GM18951 (cell line): ENCODE results near the gene FRRS1.

Source experiments
- POLR2A ChIP-seq: IDR thresholded peaks from 4 replicates; pipeline ENCODE4 v1.6.1; 2011; ENCODE audit warnings: mild to moderate bottlenecking; ENCODE audit not compliant: insufficient read length, insufficient read depth; ENCODE audit errors: extremely low read depth
- in situ Hi-C: fragments of 300-500 bp; cut with MboI; formaldehyde crosslinking; loops from one replicate; pipeline ENCODE4 v1.12.0; 2022; ENCODE audit warnings: low sequenced_read_pairs, mixed read lengths, inconsistent platforms; ENCODE audit not compliant: unreplicated experiment

The FRRS1 gene

DNA sequence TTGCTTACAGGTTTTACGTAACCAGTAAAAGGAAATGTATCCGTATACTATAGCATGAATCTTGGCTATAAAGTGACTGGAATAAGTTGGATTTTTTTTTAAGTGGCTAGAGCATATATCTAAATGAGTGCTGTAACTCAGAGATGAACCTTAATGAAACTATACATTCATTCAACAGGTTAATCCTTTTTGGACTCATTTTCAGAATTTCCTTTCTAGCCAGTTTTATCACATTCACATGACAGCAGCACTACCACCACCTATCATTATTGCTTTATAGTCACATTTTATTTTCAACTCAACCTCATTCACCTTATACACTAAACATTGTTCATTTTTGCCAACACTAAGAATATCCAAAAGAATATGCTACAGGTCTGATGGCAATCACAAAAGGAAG lies 30.6 kb downstream of the FRRS1 start:
- in situ Hi-C loops, result no loop called here
- TF ChIP-seq POLR2A, result no peak

- TF ChIP-seq POLR2A, result no peak
- in situ Hi-C loops, result no loop called here
These were observed 35.1 kb downstream of the FRRS1 start for GRCh38 chr1:99731384-99731783.

GRCh38 chr1:99728494-99729235 lies 37.8 kb downstream of the FRRS1 start:
- no peak for TF ChIP-seq POLR2A
- in situ Hi-C loops, result no loop called here

DNA sequence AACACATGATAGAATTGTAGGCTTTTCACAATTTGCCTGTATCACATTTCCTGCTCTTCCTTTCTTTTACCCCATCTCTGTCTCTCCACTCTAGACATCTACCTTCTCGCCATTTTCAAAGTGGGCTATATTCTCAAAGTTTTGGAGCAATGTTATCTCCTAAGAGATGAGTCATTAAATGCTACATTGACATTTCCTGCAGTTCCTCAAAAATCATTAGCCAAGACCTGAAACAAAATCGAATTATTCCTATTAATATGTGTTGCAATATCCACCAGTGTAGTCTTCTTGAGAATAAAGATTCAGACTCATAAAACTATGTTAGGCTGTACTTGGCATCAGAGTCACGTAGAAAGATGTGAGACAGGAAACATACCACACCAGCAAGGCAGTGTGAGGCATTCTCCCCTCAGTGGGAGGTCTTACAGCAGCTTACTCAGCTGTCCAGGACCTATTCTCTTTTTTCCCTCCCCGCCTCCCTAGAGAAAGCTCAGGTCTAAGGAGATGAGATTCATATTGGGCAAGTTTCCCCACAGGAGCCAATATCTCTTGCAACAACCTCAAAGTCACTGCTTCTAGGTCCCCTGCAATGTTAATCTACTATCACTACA lies 38.8 kb downstream of the FRRS1 start:
- no peak for TF ChIP-seq POLR2A
- in situ Hi-C loops, result no loop called here

- in situ Hi-C loops, result no loop called here
- TF ChIP-seq POLR2A, result no peak
These were observed 39.6 kb downstream of the FRRS1 start for GRCh38 chr1:99726818-99727217.

DNA sequence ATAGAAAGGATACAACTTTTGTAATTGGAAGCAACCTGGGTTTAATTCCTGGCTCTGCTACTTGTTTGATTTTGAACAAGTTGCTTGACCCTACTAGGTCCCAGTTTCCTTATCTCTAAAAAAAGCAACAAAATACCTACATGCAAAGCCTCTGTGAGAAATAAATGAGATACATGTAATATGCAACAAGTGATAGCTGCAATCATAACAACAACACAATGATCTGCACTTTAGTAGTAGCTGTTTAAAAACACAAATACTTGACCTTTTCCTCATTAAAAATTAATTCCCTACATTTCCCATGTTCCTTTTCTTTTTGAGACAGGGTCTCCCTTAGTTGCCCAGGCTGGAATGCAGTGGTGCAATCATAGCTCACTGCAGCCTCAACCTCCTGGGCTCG lies 40.0 kb downstream of the FRRS1 start:
- no peak for TF ChIP-seq POLR2A
- in situ Hi-C loops, result no loop called here

- in situ Hi-C loops, result no loop called here
- TF ChIP-seq POLR2A, result no peak
These were observed 40.4 kb downstream of the FRRS1 start for GRCh38 chr1:99725996-99726395.

DNA sequence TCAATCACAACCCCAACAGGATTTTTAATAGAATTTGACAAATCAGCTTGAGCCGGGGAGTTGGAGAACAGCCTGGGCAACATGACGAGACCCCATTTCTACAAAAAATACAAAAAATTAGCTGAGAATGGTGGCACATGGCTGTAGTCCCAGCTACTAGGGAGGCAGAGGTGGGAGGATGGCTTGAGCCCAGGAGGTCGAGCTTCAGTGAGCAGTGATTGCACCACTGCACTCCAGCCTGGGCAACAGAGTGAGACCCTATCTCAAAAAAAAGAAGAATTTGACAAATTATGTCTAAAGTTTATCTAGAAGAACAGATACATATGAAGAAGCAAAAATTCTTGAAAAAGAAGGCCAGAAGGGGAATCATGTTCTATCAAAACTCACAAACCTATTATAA lies 43.2 kb downstream of the FRRS1 start:
- in situ Hi-C loops, result loop anchor here (25.0 kb wide), 1 partner anchor 536 kb away; no protein-coding TSS in a partner anchor
- TF ChIP-seq POLR2A, result no peak

GRCh38 chr1:99717005-99717404 lies 49.4 kb downstream of the FRRS1 start:
- TF ChIP-seq POLR2A, result no peak
- in situ Hi-C loops, result loop anchor here (25.0 kb wide), 1 partner anchor 530 kb away; no protein-coding TSS in a partner anchor

DNA sequence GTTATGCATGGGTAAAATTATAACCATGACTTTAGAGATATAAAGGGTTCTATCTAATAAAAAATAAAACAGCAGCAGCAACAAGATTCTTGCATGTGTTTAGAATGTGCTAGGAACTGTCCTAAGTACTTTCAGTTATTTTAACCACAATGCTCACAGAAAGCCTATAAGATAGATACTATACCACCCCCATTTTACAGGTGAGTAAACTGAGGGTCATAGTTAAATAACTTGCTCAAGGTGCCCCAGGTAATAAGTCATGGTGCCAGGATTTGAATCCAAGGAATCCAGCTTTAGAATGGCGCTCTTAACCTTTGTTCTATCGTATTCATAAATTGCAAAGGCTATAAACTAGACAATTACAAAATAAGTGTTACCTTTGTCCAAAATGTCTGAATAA lies 53.4 kb downstream of the FRRS1 start:
- TF ChIP-seq POLR2A, result no peak
- in situ Hi-C loops, result loop anchor here (25.0 kb wide), 1 partner anchor 526 kb away; no protein-coding TSS in a partner anchor

GRCh38 chr1:99710994-99711393 lies 55.4 kb downstream of the FRRS1 start:
- in situ Hi-C loops, result loop anchor here (25.0 kb wide), 1 partner anchor 524 kb away; no protein-coding TSS in a partner anchor

DNA sequence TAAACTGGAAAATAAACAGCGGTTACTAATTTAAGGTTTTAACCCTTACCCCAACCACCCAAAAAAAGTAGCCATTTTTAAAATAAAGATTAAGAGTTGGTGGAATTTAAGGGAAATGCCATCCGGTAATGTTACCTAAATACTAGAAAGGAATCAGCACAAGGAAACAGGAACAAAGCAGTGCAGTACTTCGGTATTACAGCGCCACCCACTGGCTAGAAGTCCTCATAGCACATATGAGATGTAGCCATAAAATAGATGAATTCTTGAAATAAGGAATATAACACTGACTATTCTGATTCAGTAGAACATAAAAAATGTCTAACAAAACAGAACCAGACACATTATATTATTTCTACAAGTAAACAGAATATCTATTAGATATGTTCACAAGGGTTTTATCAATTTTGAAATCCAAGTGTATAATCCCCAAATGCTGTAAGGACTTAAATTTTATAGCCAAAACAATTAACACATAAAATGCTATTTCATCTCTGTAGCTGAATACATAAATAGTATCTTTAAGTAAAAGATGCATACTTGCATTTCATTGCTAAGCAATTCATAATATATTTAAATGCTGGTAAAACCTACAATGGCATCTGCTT lies 58.8 kb downstream of the FRRS1 start:
- TF ChIP-seq POLR2A, result no peak
- in situ Hi-C loops, result loop anchor here (25.0 kb wide), 1 partner anchor 520 kb away; no protein-coding TSS in a partner anchor

More at GRCh38 chr1:99710994-99711393, 55.4 kb downstream of the FRRS1 start:
- TF ChIP-seq POLR2A, result no peak

DNA sequence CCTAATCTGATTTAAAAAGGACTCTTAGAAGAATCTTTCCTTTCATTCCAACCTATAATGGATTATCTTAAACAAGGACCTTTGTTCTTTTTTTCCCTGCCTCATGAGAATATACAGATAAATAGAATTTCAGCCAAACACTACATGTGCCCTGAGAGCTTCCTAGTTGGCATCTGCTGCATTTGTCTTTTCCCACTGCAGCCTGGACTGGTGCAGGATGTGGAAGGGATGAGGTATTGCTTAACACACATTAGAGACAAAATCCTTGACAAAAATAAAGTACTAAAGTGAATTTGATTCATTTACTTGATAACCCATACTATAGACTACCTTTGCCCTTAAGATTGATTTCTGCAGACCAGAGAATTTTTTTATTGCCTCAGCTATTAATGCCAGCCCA lies 61.0 kb downstream of the FRRS1 start:
- in situ Hi-C loops, result loop anchor here (25.0 kb wide), 1 partner anchor 518 kb away; no protein-coding TSS in a partner anchor

More for the DNA sequence above, 61.0 kb downstream of the FRRS1 start:
- no peak for TF ChIP-seq POLR2A
